ENCODE measurements around the gene GULP1.

The GULP1 gene

GRCh38 chr2:188285774-188286173, 5.9 kb upstream of the GULP1 start:
- peak; percentile 12; the same call in 1 of the 2 replicates for TF ChIP-seq NFIC (IDR thresholded peaks at IDR 0.05)
- no peak for TF ChIP-seq CREB1 (IDR thresholded peaks at IDR 0.05; ENCODE audit: low read depth)
- TF ChIP-seq FOXM1 (IDR thresholded peaks at IDR 0.05; ENCODE audit: borderline replicate concordance, low read depth), result no peak
- TF ChIP-seq TCF12 (IDR thresholded peaks at IDR 0.05; ENCODE audit: low read depth), result no peak
- TF ChIP-seq MAX (IDR thresholded peaks at IDR 0.05), result peak; percentile 19; the same call in 1 of the 2 replicates

GRCh38 chr2:188291142-188291616, 495 bp upstream of the GULP1 start:
- TF ChIP-seq FOXM1 (IDR thresholded peaks at IDR 0.05; ENCODE audit: borderline replicate concordance, low read depth) (no peak), TEAD4 (IDR thresholded peaks at IDR 0.05) (no peak), CREB1 (IDR thresholded peaks at IDR 0.05; ENCODE audit: low read depth) (no peak), TCF12 (IDR thresholded peaks at IDR 0.05; ENCODE audit: low read depth) (no peak), USF1 (IDR thresholded peaks at IDR 0.05) (no peak), CEBPB (IDR thresholded peaks at IDR 0.05) (no peak), EGR1 (IDR thresholded peaks at IDR 0.05) (no peak), REST (IDR thresholded peaks at IDR 0.05; ENCODE audit: low read depth) (no peak), EP300 (IDR thresholded peaks at IDR 0.05; ENCODE audit: borderline replicate concordance) (no peak), YY1 (IDR thresholded peaks at IDR 0.05; ENCODE audit: low read depth) (no peak), ZBTB7A (IDR thresholded peaks at IDR 0.05; ENCODE audit: low read depth) (no peak; the same call in 1 of the 2 replicates), MAX (IDR thresholded peaks at IDR 0.05) (no peak; the same call in 1 of the 2 replicates), TAF1 (IDR thresholded peaks at IDR 0.05; ENCODE audit: low read depth) (no peak), NFIC (IDR thresholded peaks at IDR 0.05) (no peak), RAD21 (IDR thresholded peaks at IDR 0.05; ENCODE audit: low read depth) (no peak)

GRCh38 chr2:188292348-188293239, 920 bp downstream of the GULP1 start:
- TF ChIP-seq RAD21 (IDR thresholded peaks at IDR 0.05; ENCODE audit: low read depth) (no peak), FOXM1 (IDR thresholded peaks at IDR 0.05; ENCODE audit: borderline replicate concordance, low read depth) (0 out of 2 replicates have a peak, but pooled peaks have one; percentile 14), EP300 (IDR thresholded peaks at IDR 0.05; ENCODE audit: borderline replicate concordance) (peak; percentile 53; the same call in 1 of the 2 replicates), EGR1 (IDR thresholded peaks at IDR 0.05) (no peak), REST (IDR thresholded peaks at IDR 0.05; ENCODE audit: low read depth) (no peak; the same call in 1 of the 2 replicates), TAF1 (IDR thresholded peaks at IDR 0.05; ENCODE audit: low read depth) (peak; percentile 74), CREB1 (IDR thresholded peaks at IDR 0.05; ENCODE audit: low read depth) (no peak), TEAD4 (IDR thresholded peaks at IDR 0.05) (peak; percentile 76), CEBPB (IDR thresholded peaks at IDR 0.05) (no peak), MAX (IDR thresholded peaks at IDR 0.05) (peak; percentile 55), USF1 (IDR thresholded peaks at IDR 0.05) (no peak), NFIC (IDR thresholded peaks at IDR 0.05) (peak; percentile 23; the same call in 1 of the 2 replicates), ZBTB7A (IDR thresholded peaks at IDR 0.05; ENCODE audit: low read depth) (no peak), YY1 (IDR thresholded peaks at IDR 0.05; ENCODE audit: low read depth) (peak; percentile 9), TCF12 (IDR thresholded peaks at IDR 0.05; ENCODE audit: low read depth) (0 out of 2 replicates have a peak, but pooled peaks have one; percentile 39)

DNA sequence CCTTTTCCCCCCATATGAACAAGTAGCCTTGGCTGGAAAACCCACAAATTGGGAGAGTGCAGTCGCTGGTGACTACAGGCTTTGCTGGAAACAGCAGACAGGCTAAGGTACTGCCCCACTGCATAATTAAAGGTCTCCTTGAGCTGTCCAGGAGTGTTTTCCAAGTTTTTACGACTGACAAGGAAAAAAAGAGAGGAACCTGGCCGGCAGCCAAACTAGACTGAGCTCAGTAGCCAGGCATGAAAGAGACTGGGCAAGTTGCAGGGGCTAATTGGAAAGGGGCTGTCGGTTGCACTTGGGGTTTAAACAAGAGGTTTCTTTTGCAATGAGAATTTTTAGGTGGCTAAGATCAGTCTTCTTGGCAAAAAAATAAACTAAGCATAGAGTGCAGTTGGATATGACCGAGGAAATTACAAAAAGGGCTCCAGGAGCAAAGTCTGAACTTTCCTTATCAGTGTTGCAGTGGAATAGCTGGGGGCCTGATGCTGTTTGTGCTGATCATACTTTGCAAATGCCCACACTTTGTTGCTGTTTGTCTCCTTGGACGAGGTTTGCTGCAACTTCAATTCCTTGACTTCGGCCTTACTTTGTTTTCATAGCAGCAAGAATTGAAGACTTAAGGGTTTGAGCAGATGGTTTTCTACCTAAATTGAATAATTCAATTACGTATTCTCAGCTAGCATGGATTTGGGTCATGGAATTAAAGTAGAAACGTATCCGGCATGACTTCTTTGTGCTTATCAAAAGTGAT, 2.1 kb downstream of the GULP1 start:
- TF ChIP-seq ZBTB7A (IDR thresholded peaks at IDR 0.05; ENCODE audit: low read depth) (no peak; the same call in 1 of the 2 replicates), MAX (IDR thresholded peaks at IDR 0.05) (no peak), TCF12 (IDR thresholded peaks at IDR 0.05; ENCODE audit: low read depth) (peak; percentile 63), USF1 (IDR thresholded peaks at IDR 0.05) (no peak), NFIC (IDR thresholded peaks at IDR 0.05) (peak; percentile 93), EGR1 (IDR thresholded peaks at IDR 0.05) (no peak), FOXM1 (IDR thresholded peaks at IDR 0.05; ENCODE audit: borderline replicate concordance, low read depth) (no peak; the same call in 1 of the 2 replicates), TEAD4 (IDR thresholded peaks at IDR 0.05) (peak; percentile 18; the same call in 1 of the 2 replicates), REST (IDR thresholded peaks at IDR 0.05; ENCODE audit: low read depth) (peak; percentile 45; the same call in 1 of the 2 replicates), RAD21 (IDR thresholded peaks at IDR 0.05; ENCODE audit: low read depth) (no peak; the same call in 1 of the 2 replicates), CREB1 (IDR thresholded peaks at IDR 0.05; ENCODE audit: low read depth) (no peak), TAF1 (IDR thresholded peaks at IDR 0.05; ENCODE audit: low read depth) (no peak)

Measured in Ishikawa (cell line).